ENCODE data around the gene TENM3.

Gene TENM3

GRCh38 chr4:182698212-182698611, 455.0 kb downstream of the TENM3 start:
- Histone ChIP-seq H3K36me3 (replicated peaks in 1 of 2; ENCODE audit: control insufficient read depth in 2 of 2, insufficient read depth in 2 of 2, low read length in 2 of 2) (peaks cover 2 to 55% of the 10 kb centered on the region in 2 donors), H3K9me3 (replicated peaks in 1 of 2; ENCODE audit: control insufficient read depth in 2 of 2, insufficient read depth in 1 of 2, low read depth in 1 of 2, low read length in 2 of 2) (no peaks in the 10 kb centered on the region), H3K4ac (ENCODE audit: low read length) (no peak overlapping the region), H3K27me3 (ENCODE audit: control insufficient read depth in 3 of 3, insufficient read depth in 3 of 3, low read depth in 1 of 3, low read length in 3 of 3) (no peaks in the 10 kb centered on the region), H4K91ac (ENCODE audit: low read depth, low read length, poor library complexity) (no peak overlapping the region), H3K27ac (replicated peaks; ENCODE audit: low read length) (no peak overlapping the region), H2BK120ac (ENCODE audit: low read depth, low read length) (no peak overlapping the region), H3K4me2 (ENCODE audit: insufficient read depth, low read length, poor library complexity, severe bottlenecking) (no peak overlapping the region), H3K18ac (ENCODE audit: low read length) (no peak overlapping the region), H3K4me3 (ENCODE audit: low read length in 2 of 2) (no peak overlapping the region), H3K23ac (ENCODE audit: low read depth, low read length, poor library complexity) (no peak overlapping the region), H3K4me1 (ENCODE audit: control insufficient read depth in 2 of 2, insufficient read depth in 1 of 2, low read depth in 1 of 2, low read length in 2 of 2) (peaks cover 0 to 4% of the 10 kb centered on the region in 2 donors), H2BK12ac (ENCODE audit: low read length) (no peak overlapping the region), H3K79me1 (ENCODE audit: low read depth, low read length) (no peaks in the 10 kb centered on the region), H2AK5ac (ENCODE audit: low read depth, low read length) (no peak overlapping the region), H2AFZ (ENCODE audit: low read length) (no peak overlapping the region), H4K8ac (ENCODE audit: low read depth, low read length) (no peak overlapping the region), H2BK15ac (ENCODE audit: low read length) (no peak overlapping the region), H2BK5ac (ENCODE audit: low read length) (no peak overlapping the region), H3K9ac (ENCODE audit: low read depth, low read length, poor library complexity) (no peak overlapping the region), H3K14ac (ENCODE audit: low read length) (no peak overlapping the region)
- no CpG with 5 or more reads among the region's 6 CpGs for WGBS, 2 donors (ENCODE audit: extremely low coverage in 2 of 2, insufficient read length in 2 of 2, insufficient replicate concordance in 1 of 2)
- DNase-seq (ENCODE audit: low spot score) = no peak

GRCh38 chr4:182699201-182699600, 456.0 kb downstream of the TENM3 start:
- no peak overlapping the region for H3K14ac ChIP-seq (ENCODE audit: low read length)
- no peaks in the 10 kb centered on the region for H3K9me3 ChIP-seq (replicated peaks in 1 of 2; ENCODE audit: control insufficient read depth in 2 of 2, insufficient read depth in 1 of 2, low read depth in 1 of 2, low read length in 2 of 2)
- H3K79me1 ChIP-seq (ENCODE audit: low read depth, low read length) = no peaks in the 10 kb centered on the region
- no peak for DNase-seq (ENCODE audit: low spot score)
- no peak overlapping the region for H3K18ac ChIP-seq (ENCODE audit: low read length)
- no peak overlapping the region for H3K9ac ChIP-seq (ENCODE audit: low read depth, low read length, poor library complexity)
- no peak overlapping the region for H3K4me2 ChIP-seq (ENCODE audit: insufficient read depth, low read length, poor library complexity, severe bottlenecking)
- H4K91ac ChIP-seq (ENCODE audit: low read depth, low read length, poor library complexity) = no peak overlapping the region
- no peak overlapping the region for H3K4ac ChIP-seq (ENCODE audit: low read length)
- H3K4me3 ChIP-seq (ENCODE audit: low read length in 2 of 2) = no peak overlapping the region
- no peak overlapping the region for H2BK12ac ChIP-seq (ENCODE audit: low read length)
- H3K27me3 ChIP-seq (ENCODE audit: control insufficient read depth in 3 of 3, insufficient read depth in 3 of 3, low read depth in 1 of 3, low read length in 3 of 3) = no peaks in the 10 kb centered on the region
- peaks cover 0 to 4% of the 10 kb centered on the region in 2 donors for H3K4me1 ChIP-seq (ENCODE audit: control insufficient read depth in 2 of 2, insufficient read depth in 1 of 2, low read depth in 1 of 2, low read length in 2 of 2)
- H3K23ac ChIP-seq (ENCODE audit: low read depth, low read length, poor library complexity) = no peak overlapping the region
- no peak overlapping the region for H3K27ac ChIP-seq (replicated peaks; ENCODE audit: low read length)
- no peak overlapping the region for H2AK5ac ChIP-seq (ENCODE audit: low read depth, low read length)
- no peak overlapping the region for H2BK5ac ChIP-seq (ENCODE audit: low read length)
- peaks cover 4 to 54% of the 10 kb centered on the region in 2 donors for H3K36me3 ChIP-seq (replicated peaks in 1 of 2; ENCODE audit: control insufficient read depth in 2 of 2, insufficient read depth in 2 of 2, low read length in 2 of 2)
- no peak overlapping the region for H2BK120ac ChIP-seq (ENCODE audit: low read depth, low read length)
- H2AFZ ChIP-seq (ENCODE audit: low read length) = no peak overlapping the region
- H2BK15ac ChIP-seq (ENCODE audit: low read length) = no peak overlapping the region
- no CpG with 5 or more reads among the region's 3 CpGs for WGBS, 2 donors (ENCODE audit: extremely low coverage in 2 of 2, insufficient read length in 2 of 2, insufficient replicate concordance in 1 of 2)
- no peak overlapping the region for H4K8ac ChIP-seq (ENCODE audit: low read depth, low read length)

- H2BK12ac ChIP-seq (ENCODE audit: low read length) = no peak overlapping the region
- H3K18ac ChIP-seq (ENCODE audit: low read length) = no peak overlapping the region
- H3K27ac ChIP-seq (replicated peaks; ENCODE audit: low read length) = no peak overlapping the region
- H3K4ac ChIP-seq (ENCODE audit: low read length) = no peak overlapping the region
- H4K91ac ChIP-seq (ENCODE audit: low read depth, low read length, poor library complexity) = no peak overlapping the region
- no peak overlapping the region for H3K4me2 ChIP-seq (ENCODE audit: insufficient read depth, low read length, poor library complexity, severe bottlenecking)
- no peak overlapping the region for H3K4me3 ChIP-seq (ENCODE audit: low read length in 2 of 2)
- H3K14ac ChIP-seq (ENCODE audit: low read length) = no peak overlapping the region
- no peak overlapping the region for H2BK15ac ChIP-seq (ENCODE audit: low read length)
- no peak overlapping the region for H2BK5ac ChIP-seq (ENCODE audit: low read length)
- no peak for DNase-seq (ENCODE audit: low spot score)
- H3K79me1 ChIP-seq (ENCODE audit: low read depth, low read length) = no peaks in the 10 kb centered on the region
- no peak overlapping the region for H2AK5ac ChIP-seq (ENCODE audit: low read depth, low read length)
- H2BK120ac ChIP-seq (ENCODE audit: low read depth, low read length) = no peak overlapping the region
- H3K9me3 ChIP-seq (replicated peaks in 1 of 2; ENCODE audit: control insufficient read depth in 2 of 2, insufficient read depth in 1 of 2, low read depth in 1 of 2, low read length in 2 of 2) = no peaks in the 10 kb centered on the region
- H3K27me3 ChIP-seq (ENCODE audit: control insufficient read depth in 3 of 3, insufficient read depth in 3 of 3, low read depth in 1 of 3, low read length in 3 of 3) = no peaks in the 10 kb centered on the region
- no peak overlapping the region for H4K8ac ChIP-seq (ENCODE audit: low read depth, low read length)
- no peak overlapping the region for H2AFZ ChIP-seq (ENCODE audit: low read length)
- no peak overlapping the region for H3K23ac ChIP-seq (ENCODE audit: low read depth, low read length, poor library complexity)
- peaks cover 4 to 50% of the 10 kb centered on the region in 2 donors for H3K36me3 ChIP-seq (replicated peaks in 1 of 2; ENCODE audit: control insufficient read depth in 2 of 2, insufficient read depth in 2 of 2, low read length in 2 of 2)
- WGBS, 2 donors (ENCODE audit: extremely low coverage in 2 of 2, insufficient read length in 2 of 2, insufficient replicate concordance in 1 of 2) = no CpG with 5 or more reads among the region's 3 CpGs
- H3K9ac ChIP-seq (ENCODE audit: low read depth, low read length, poor library complexity) = no peak overlapping the region
- peaks cover 0 to 4% of the 10 kb centered on the region in 2 donors for H3K4me1 ChIP-seq (ENCODE audit: control insufficient read depth in 2 of 2, insufficient read depth in 1 of 2, low read depth in 1 of 2, low read length in 2 of 2)
Measured at GRCh38 chr4:182699795-182700194, 456.6 kb downstream of the TENM3 start.

- no CpG with 5 or more reads among the region's 5 CpGs for WGBS, 2 donors (ENCODE audit: extremely low coverage in 2 of 2, insufficient read length in 2 of 2, insufficient replicate concordance in 1 of 2)
- Histone ChIP-seq H2AK5ac (ENCODE audit: low read depth, low read length) (no peak overlapping the region), H3K9me3 (replicated peaks in 1 of 2; ENCODE audit: control insufficient read depth in 2 of 2, insufficient read depth in 1 of 2, low read depth in 1 of 2, low read length in 2 of 2) (no peaks in the 10 kb centered on the region), H3K27ac (replicated peaks; ENCODE audit: low read length) (no peak overlapping the region), H3K4me2 (ENCODE audit: insufficient read depth, low read length, poor library complexity, severe bottlenecking) (no peak overlapping the region), H3K4me3 (ENCODE audit: low read length in 2 of 2) (no peak overlapping the region), H3K79me1 (ENCODE audit: low read depth, low read length) (no peaks in the 10 kb centered on the region), H2BK15ac (ENCODE audit: low read length) (no peak overlapping the region), H3K4me1 (ENCODE audit: control insufficient read depth in 2 of 2, insufficient read depth in 1 of 2, low read depth in 1 of 2, low read length in 2 of 2) (peaks cover 0 to 4% of the 10 kb centered on the region in 2 donors), H3K9ac (ENCODE audit: low read depth, low read length, poor library complexity) (no peak overlapping the region), H3K18ac (ENCODE audit: low read length) (no peak overlapping the region), H3K4ac (ENCODE audit: low read length) (no peak overlapping the region), H2BK12ac (ENCODE audit: low read length) (no peak overlapping the region), H2BK120ac (ENCODE audit: low read depth, low read length) (no peak overlapping the region), H4K91ac (ENCODE audit: low read depth, low read length, poor library complexity) (no peak overlapping the region), H3K14ac (ENCODE audit: low read length) (no peak overlapping the region), H3K36me3 (replicated peaks in 1 of 2; ENCODE audit: control insufficient read depth in 2 of 2, insufficient read depth in 2 of 2, low read length in 2 of 2) (peaks cover 4 to 50% of the 10 kb centered on the region in 2 donors), H4K8ac (ENCODE audit: low read depth, low read length) (no peak overlapping the region), H2BK5ac (ENCODE audit: low read length) (no peak overlapping the region), H2AFZ (ENCODE audit: low read length) (no peak overlapping the region), H3K27me3 (ENCODE audit: control insufficient read depth in 3 of 3, insufficient read depth in 3 of 3, low read depth in 1 of 3, low read length in 3 of 3) (no peaks in the 10 kb centered on the region), H3K23ac (ENCODE audit: low read depth, low read length, poor library complexity) (no peak overlapping the region)
- DNase-seq (ENCODE audit: low spot score) = no peak
Measured at GRCh38 chr4:182700362-182701160, 457.4 kb downstream of the TENM3 start.

Data from neuronal stem cell (in vitro differentiated cells).